Neural cell (in vitro differentiated cells): ENCODE measurements around the gene TNNT3.

Experiments
- CTCF ChIP-seq: fragments of 450-650 bp; IDR thresholded peaks from 2 replicates; pipeline ENCODE4 v1.5.1; 2014; ENCODE audit warnings: antibody characterized with exemption, mild to moderate bottlenecking, moderate library complexity; ENCODE audit not compliant: poor library complexity, severe bottlenecking
- RAD21 ChIP-seq: fragments of 450-650 bp; conservative IDR thresholded peaks from 2 replicates; pipeline ENCODE4 v1.6.1; 2014; ENCODE audit warnings: antibody characterized with exemption, mild to moderate bottlenecking, moderate library complexity
- REST ChIP-seq: IDR thresholded peaks from 2 replicates; pipeline ENCODE4 v1.6.1; 2012; ENCODE audit warnings: borderline replicate concordance
- SMC3 ChIP-seq: fragments of 450-650 bp; conservative IDR thresholded peaks from 2 replicates; pipeline ENCODE4 v1.6.1; 2014; ENCODE audit warnings: antibody characterized with exemption, mild to moderate bottlenecking, moderate library complexity; ENCODE audit not compliant: poor library complexity
- TAF1 ChIP-seq: IDR thresholded peaks from 2 replicates; pipeline ENCODE4 v1.6.1; 2012; ENCODE audit warnings: low read depth

- no peak for TF ChIP-seq CTCF
- TF ChIP-seq SMC3, result no peak
- no peak for TF ChIP-seq TAF1
- TF ChIP-seq RAD21, result no peak
- no peak for TF ChIP-seq REST
These were observed 12.0 kb downstream of the TNNT3 start for GRCh38 chr11:1931341-1932104.
